NCI-H2171 treated with DMSO at 0.1 percent for 48 hours (cell line): ENCODE measurements around the gene SERPINF2.
"Not testable (repeated sequence)": the region's sequence is repeated elsewhere in the genome, so short reads cannot be mapped to it uniquely, and the experiment has no call there.

ENCODE experiments used
- DNase-seq: peaks from one replicate; lab custom pipeline; 2025; lab: John Stamatoyannopoulos, UW

Gene SERPINF2

GRCh38 chr17:1716076-1716911, 26.4 kb upstream of the SERPINF2 start:
- peak; percentile 100 for DNase-seq

- peak; percentile 100 for DNase-seq
Observed at GRCh38 chr17:1716912-1717695, 25.6 kb upstream of the SERPINF2 start.

- no peak for DNase-seq
Observed at GRCh38 chr17:1718362-1719165, 24.1 kb upstream of the SERPINF2 start.

GRCh38 chr17:1720856-1721386, 21.8 kb upstream of the SERPINF2 start:
- peak; percentile 87 for DNase-seq

GRCh38 chr17:1722022-1722421, 20.6 kb upstream of the SERPINF2 start:
- DNase-seq, result not testable (repeated sequence)

- peak; percentile 94 for DNase-seq
Observed at GRCh38 chr17:1724351-1724868, 18.3 kb upstream of the SERPINF2 start, which contains the start of gene WDR81. TSS of gene WDR81 (plus strand) at chr17:1724704. CDS start at chr17:1724960, 256 bp downstream.

- DNase-seq, result peak; percentile 63
Observed at GRCh38 chr17:1724869-1725641, 17.6 kb upstream of the SERPINF2 start.

- no peak for DNase-seq
Observed at GRCh38 chr17:1725642-1726511, 16.8 kb upstream of the SERPINF2 start.

GRCh38 chr17:1726626-1727257, 15.9 kb upstream of the SERPINF2 start:
- DNase-seq, result no peak

GRCh38 chr17:1727258-1727789, 15.3 kb upstream of the SERPINF2 start:
- no peak for DNase-seq

GRCh38 chr17:1727876-1728630, 14.6 kb upstream of the SERPINF2 start:
- DNase-seq, result no peak

GRCh38 chr17:1729966-1730325, 12.7 kb upstream of the SERPINF2 start:
- DNase-seq, result no peak

- DNase-seq, result no peak
Observed at GRCh38 chr17:1730326-1731193, 12.1 kb upstream of the SERPINF2 start.

- no peak for DNase-seq
Observed at GRCh38 chr17:1731194-1731506, 11.5 kb upstream of the SERPINF2 start.

GRCh38 chr17:1732241-1732832, 10.3 kb upstream of the SERPINF2 start:
- DNase-seq, result no peak

- peak; percentile 70 for DNase-seq
Observed at GRCh38 chr17:1732833-1733321, 9.8 kb upstream of the SERPINF2 start.

- no peak for DNase-seq
Observed at GRCh38 chr17:1733759-1734158, 8.9 kb upstream of the SERPINF2 start.
